Stimulated activated naive B cell treated with anti-CD40 and anti-IgM and Interleukin-4, amounts not matched to agents 10 μg/mL and 1 μg/mL and 100 μg/mL, for 72 hours (primary cell): ENCODE data around the gene FREY1.

Experiments
- ATAC-seq, 2 donors: fragments of 150-1000 bp; cut with Tn5 transposase; replicated peaks; 2 replicates each; pipeline ENCODE4 v1.10.0; 2021; ENCODE audit warnings: moderate library complexity in 1 of 2
- DNase-seq: peaks from one replicate; pipeline ENCODE4 v3.0.0; 2021
- H3K27ac Mint-ChIP-seq: one replicate; pipeline ENCODE4 v1.8.0; 2022; ENCODE audit warnings: mild to moderate bottlenecking, mixed read lengths
- H3K27me3 Mint-ChIP-seq, 2 donors: one replicate each; pipeline ENCODE4 v1.8.0; 2022; ENCODE audit warnings: mixed read lengths in 2 of 2
- H3K36me3 Mint-ChIP-seq, 2 donors: one replicate each; pipeline ENCODE4 v1.8.0; 2022; ENCODE audit warnings: mixed read lengths in 2 of 2, mild to moderate bottlenecking in 1 of 2
- H3K4me1 Mint-ChIP-seq, 2 donors: one replicate each; pipeline ENCODE4 v1.8.0; 2022; ENCODE audit warnings: mixed read lengths in 2 of 2, mild to moderate bottlenecking in 1 of 2
- H3K4me3 Mint-ChIP-seq, 2 donors: one replicate each; pipeline ENCODE4 v1.8.0; 2022; ENCODE audit warnings: mild to moderate bottlenecking in 2 of 2, mixed read lengths in 2 of 2, moderate library complexity in 1 of 2
- H3K9me3 Mint-ChIP-seq, 2 donors: one replicate each; pipeline ENCODE4 v1.8.0; 2022; ENCODE audit warnings: mixed read lengths in 2 of 2, mild to moderate bottlenecking in 1 of 2

FREY1 gene

DNA sequence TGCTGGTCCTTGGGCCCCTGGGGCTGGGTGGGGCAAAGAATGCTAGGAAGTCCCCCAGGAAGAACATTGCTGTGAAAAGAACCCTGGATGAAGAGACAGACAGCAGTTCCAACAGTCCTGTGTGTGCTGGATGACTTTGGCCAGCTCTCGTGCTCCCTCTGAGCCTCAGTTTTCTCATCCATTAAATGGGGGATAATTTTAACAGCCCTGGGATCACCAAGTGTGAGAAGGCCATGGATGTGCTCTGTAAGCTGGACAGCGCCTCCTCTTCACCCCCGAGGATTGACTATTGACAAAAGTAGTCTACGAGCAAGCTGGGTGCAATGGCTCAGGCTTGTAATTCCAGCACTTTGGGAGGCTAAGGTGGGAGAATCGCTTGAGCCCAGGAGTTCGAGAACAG lies 17.9 kb upstream of the FREY1 start:
- peak overlapping the region in 1 of 2 donors; percentile 78 for H3K4me3 Mint-ChIP-seq

DNA sequence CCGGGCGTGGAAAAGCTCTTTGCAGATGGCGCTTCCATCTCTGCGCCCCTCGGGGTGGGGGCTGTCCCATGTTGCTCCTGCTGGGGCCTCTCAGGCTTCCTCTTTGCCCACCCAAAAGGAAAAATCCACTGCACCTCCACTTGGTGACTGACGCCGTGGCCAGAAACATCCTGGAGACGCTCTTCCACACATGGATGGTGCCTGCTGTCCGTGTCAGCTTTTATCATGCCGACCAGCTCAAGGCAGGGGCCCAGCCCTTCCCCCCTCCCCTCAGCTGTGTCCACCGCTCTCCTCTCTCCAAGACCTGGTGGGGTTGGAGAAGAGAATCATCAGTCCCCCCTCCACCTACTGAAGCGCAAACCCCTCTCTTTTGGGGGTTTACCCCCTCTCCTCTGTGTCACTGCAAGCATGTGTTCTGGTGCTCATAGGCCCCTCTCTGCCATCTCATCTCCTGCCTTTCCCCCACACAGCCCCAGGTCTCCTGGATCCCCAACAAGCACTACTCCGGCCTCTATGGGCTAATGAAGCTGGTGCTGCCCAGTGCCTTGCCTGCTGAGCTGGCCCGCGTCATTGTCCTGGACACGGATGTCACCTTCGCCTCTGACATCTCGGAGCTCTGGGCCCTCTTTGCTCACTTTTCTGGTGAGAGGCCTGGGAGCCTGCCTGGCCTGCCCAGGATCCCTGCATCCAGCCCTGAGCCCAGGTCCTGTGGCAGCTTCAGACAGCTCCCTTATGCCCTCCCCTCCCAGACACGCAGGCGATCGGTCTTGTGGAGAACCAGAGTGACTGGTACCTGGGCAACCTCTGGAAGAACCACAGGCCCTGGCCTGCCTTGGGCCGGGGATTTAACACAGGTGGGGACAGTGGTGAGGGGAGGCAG lies 17.2 kb upstream of the FREY1 start:
- no peaks in the 10 kb centered on the region for H3K9me3 Mint-ChIP-seq
- H3K4me3 Mint-ChIP-seq: peak overlapping the region; percentile 74 to 78
- H3K27me3 Mint-ChIP-seq: no peaks in the 10 kb centered on the region
- peaks cover 24 to 34% of the 10 kb centered on the region in 2 donors for H3K36me3 Mint-ChIP-seq
- ATAC-seq (peak in 1 of 2 donors; percentile 11), DNase-seq (no peak)
- H3K4me1 Mint-ChIP-seq: peaks cover 53 to 84% of the 10 kb centered on the region in 2 donors
- peak overlapping the region; percentile 93 for H3K27ac Mint-ChIP-seq

More for the DNA sequence above, 17.9 kb upstream of the FREY1 start:
- H3K27me3 Mint-ChIP-seq: no peaks in the 10 kb centered on the region
- DNase-seq (no peak), ATAC-seq (no peak)
- H3K36me3 Mint-ChIP-seq: peaks cover 24 to 34% of the 10 kb centered on the region in 2 donors
- H3K4me1 Mint-ChIP-seq: peaks cover 53 to 77% of the 10 kb centered on the region in 2 donors
- no peaks in the 10 kb centered on the region for H3K9me3 Mint-ChIP-seq
- peak overlapping the region; percentile 93 for H3K27ac Mint-ChIP-seq

DNA sequence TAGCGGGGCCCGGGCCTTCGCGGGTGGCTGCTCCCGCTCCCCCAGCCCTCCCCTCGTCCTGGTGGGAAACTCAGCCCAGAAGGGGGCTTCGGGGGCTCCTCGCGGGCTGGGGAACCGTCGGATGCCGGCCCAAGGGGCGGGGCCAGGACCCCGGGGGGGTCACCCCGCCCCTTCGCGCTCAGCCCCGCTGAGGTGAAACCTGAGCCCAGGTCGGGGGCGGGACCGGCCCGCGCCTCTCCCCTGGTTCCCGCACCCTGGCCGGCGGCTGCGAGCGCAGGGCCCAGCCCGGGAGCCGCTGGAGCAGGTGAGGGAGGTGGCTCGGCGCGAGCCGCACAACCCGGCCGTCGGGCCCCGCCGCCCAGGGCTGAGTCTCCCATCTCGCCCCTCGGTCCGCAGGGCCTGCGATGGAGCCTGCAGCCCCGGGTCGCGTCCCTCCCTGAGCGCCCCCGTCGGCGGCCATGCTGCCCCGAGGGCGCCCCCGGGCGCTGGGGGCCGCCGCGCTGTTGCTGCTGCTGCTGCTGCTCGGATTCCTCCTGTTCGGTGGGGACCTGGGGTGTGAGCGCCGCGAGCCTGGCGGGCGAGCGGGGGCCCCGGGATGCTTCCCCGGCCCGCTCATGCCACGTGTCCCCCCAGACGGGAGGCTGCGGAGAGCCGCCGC lies 15.5 kb upstream of the FREY1 start, which contains the start of gene LARGE2:
Gene LARGE2, plus strand, starts transcription at position 232 of the 658 bp plus-strand sequence. Its CDS starts 227 bp downstream, at position 459.
- Mint-ChIP-seq H3K36me3 (peaks cover 14 to 23% of the 10 kb centered on the region in 2 donors), H3K27ac (peak within 1 kb of the TSS; percentile 95), H3K4me1 (peaks cover 46 to 79% of the 10 kb centered on the region in 2 donors), H3K9me3 (no peaks in the 10 kb centered on the region), H3K27me3 (no peaks in the 10 kb centered on the region), H3K4me3 (peak within 1 kb of the TSS; percentile 92 to 94)
- peak in 1 of 2 donors; percentile 4 for ATAC-seq
- DNase-seq: no peak

DNA sequence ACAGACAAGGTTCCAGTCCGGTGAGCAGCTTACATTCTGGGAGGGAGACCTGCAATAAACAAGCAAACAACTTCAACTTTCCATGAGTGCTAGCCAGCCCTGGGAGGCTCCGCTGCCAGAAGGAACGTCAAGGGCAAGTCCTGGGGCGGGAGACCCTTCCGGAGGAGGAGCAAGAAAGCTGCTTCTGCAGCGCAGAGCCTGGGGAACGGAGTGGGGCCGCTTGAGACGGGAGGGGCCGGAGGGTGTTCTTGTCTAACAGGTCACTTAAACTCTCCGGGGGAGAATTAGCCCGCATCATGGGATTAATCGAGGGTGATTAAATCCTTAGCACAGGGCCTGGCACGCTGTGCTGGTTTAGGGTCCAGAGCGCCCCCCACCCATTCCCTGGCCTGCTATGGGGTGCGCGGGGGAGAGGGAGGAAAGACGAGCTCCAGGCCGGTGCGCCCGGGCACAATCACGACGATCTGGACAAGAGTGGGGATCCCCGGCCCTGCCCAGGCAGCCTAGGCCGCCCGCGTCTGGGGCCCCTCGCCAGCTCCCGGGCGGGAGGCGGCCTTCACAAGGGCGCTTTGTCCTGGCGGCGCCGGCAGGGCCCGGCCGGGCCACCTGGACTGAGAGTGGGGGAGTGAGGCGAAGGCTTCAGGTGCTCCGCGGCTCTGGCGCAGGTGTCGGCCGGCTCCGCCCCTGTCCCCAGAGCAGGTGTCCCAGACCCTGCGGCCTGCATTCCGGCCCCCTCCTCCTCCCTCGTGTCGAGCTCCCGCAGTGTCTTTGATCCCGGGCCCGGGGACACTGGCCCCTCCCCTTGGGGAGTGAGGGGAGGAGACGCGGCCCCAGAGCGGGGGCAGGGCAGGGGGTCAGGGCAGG lies 14.7 kb upstream of the FREY1 start:
- ATAC-seq (no peak), DNase-seq (no peak)
- Mint-ChIP-seq H3K4me1 (peaks cover 43 to 75% of the 10 kb centered on the region in 2 donors), H3K27me3 (no peaks in the 10 kb centered on the region), H3K36me3 (peaks cover 11 to 17% of the 10 kb centered on the region in 2 donors), H3K27ac (peak overlapping the region; percentile 67), H3K4me3 (peak overlapping the region; percentile 68 to 81), H3K9me3 (no peaks in the 10 kb centered on the region)

GRCh38 chr11:45920531-45921477 lies 13.7 kb upstream of the FREY1 start:
- H3K36me3 Mint-ChIP-seq: peaks cover 11 to 16% of the 10 kb centered on the region in 2 donors
- no peaks in the 10 kb centered on the region for H3K9me3 Mint-ChIP-seq
- DNase-seq (no peak), ATAC-seq (no peak)
- no peaks in the 10 kb centered on the region for H3K27me3 Mint-ChIP-seq
- peak overlapping the region; percentile 68 to 81 for H3K4me3 Mint-ChIP-seq
- peaks cover 41 to 75% of the 10 kb centered on the region in 2 donors for H3K4me1 Mint-ChIP-seq
- H3K27ac Mint-ChIP-seq: peak overlapping the region; percentile 67

GRCh38 chr11:45919806-45920530 lies 12.9 kb upstream of the FREY1 start:
- Mint-ChIP-seq H3K27me3 (no peaks in the 10 kb centered on the region), H3K36me3 (peaks cover 15 to 21% of the 10 kb centered on the region in 2 donors), H3K4me1 (peaks cover 42 to 76% of the 10 kb centered on the region in 2 donors), H3K9me3 (no peaks in the 10 kb centered on the region), H3K27ac (peak overlapping the region; percentile 59), H3K4me3 (peak overlapping the region; percentile 21 to 57)
- ATAC-seq (no peak), DNase-seq (no peak)

DNA sequence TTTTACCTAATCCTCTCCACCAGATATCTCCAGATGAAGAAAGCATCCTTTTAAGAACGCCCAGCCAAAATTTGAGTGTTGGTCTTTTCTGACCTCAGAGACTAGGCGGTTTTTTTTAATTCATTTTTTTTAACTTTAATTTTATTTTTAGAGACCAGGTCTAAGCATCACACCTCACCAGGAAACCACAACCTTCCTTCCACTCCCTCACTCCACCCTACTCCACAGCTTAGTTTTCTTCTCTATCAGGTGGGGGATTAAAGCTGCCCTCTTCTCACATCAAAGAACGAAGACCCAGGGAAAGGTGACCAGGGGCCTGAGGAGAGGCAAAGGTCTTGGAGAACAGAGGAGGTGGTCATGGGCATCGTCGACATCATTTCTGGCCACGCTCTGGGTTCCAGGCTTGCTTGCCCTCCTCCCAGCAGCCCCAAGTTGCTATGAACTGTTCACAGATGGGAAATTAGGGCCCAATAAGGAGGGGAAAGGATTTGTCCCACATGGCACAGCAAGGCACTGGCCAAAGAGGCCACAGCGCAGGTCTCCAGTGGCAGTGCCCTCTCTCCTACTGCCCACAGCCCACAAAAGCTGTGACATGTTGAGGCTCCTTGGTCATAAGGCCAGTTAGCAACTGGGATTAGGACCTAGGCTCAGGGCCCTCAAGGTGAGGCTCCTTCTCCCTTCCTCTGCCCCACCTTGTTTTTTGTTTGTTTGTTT lies 12.0 kb upstream of the FREY1 start:
- H3K36me3 Mint-ChIP-seq: peaks cover 15 to 21% of the 10 kb centered on the region in 2 donors
- no peak for DNase-seq
- H3K4me3 Mint-ChIP-seq: peak overlapping the region; percentile 98 to 100
- no peaks in the 10 kb centered on the region for H3K27me3 Mint-ChIP-seq
- H3K27ac Mint-ChIP-seq: peak overlapping the region; percentile 99
- no peaks in the 10 kb centered on the region for H3K9me3 Mint-ChIP-seq
- ATAC-seq: no peak
- H3K4me1 Mint-ChIP-seq: peaks cover 36 to 76% of the 10 kb centered on the region in 2 donors

DNA sequence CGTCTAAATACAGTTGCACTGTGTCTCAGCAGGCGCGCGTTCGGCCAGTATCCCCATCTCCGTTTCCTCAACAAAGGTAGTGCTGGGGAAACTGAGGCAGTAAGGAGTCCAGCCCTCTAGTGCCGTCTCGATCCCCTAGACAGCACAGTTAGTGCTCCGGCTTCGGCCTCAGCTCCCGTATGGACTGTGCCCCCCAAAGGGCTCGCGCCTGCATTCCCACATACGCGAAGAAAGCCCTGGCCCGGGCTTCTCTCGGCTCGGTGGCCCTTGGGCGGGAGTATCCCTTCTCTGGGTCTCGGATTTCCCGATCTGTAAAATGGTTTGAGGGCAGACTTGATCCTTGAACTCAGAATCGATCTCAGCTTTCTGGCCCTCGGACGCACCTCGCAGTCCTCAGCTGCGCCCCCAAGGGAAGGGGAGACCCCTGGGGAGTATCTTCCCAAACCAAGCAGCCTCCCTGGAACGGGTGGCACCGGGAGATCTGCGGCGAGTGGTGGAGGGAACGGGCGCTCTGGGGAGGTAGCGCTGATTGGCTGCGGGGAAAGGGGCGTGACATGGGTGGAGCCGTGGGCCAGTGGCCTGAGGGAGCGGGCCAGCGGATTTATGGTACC lies 11.4 kb upstream of the FREY1 start:
- no peaks in the 10 kb centered on the region for H3K9me3 Mint-ChIP-seq
- no peaks in the 10 kb centered on the region for H3K27me3 Mint-ChIP-seq
- H3K4me1 Mint-ChIP-seq: peaks cover 37 to 76% of the 10 kb centered on the region in 2 donors
- DNase-seq (peak; percentile 54), ATAC-seq (peak; percentile 44 to 46)
- H3K36me3 Mint-ChIP-seq: peaks cover 20 to 25% of the 10 kb centered on the region in 2 donors
- peak overlapping the region; percentile 98 to 100 for H3K4me3 Mint-ChIP-seq
- peak overlapping the region; percentile 99 for H3K27ac Mint-ChIP-seq

GRCh38 chr11:45917623-45918330 lies 10.7 kb upstream of the FREY1 start, which contains the start of gene PEX16:
Gene PEX16, minus strand, starts transcription at chr11:45917877. Its CDS starts 66 bp downstream, at chr11:45917811.
- DNase-seq (peak; percentile 98), ATAC-seq (peak; percentile 92 to 93)
- Mint-ChIP-seq H3K36me3 (peaks cover 24 to 25% of the 10 kb centered on the region in 2 donors), H3K4me1 (peaks cover 37 to 75% of the 10 kb centered on the region in 2 donors), H3K27ac (peak within 1 kb of the TSS; percentile 99), H3K9me3 (no peaks in the 10 kb centered on the region), H3K4me3 (peak within 1 kb of the TSS; percentile 98 to 100), H3K27me3 (no peaks in the 10 kb centered on the region)

GRCh38 chr11:45917286-45917622 lies 10.2 kb upstream of the FREY1 start:
- H3K27me3 Mint-ChIP-seq: no peaks in the 10 kb centered on the region
- peak overlapping the region; percentile 98 to 100 for H3K4me3 Mint-ChIP-seq
- DNase-seq (no peak), ATAC-seq (peak; percentile 3 to 4)
- H3K27ac Mint-ChIP-seq: peak overlapping the region; percentile 99
- peaks cover 37 to 75% of the 10 kb centered on the region in 2 donors for H3K4me1 Mint-ChIP-seq
- H3K36me3 Mint-ChIP-seq: peaks cover 24 to 25% of the 10 kb centered on the region in 2 donors
- no peaks in the 10 kb centered on the region for H3K9me3 Mint-ChIP-seq

DNA sequence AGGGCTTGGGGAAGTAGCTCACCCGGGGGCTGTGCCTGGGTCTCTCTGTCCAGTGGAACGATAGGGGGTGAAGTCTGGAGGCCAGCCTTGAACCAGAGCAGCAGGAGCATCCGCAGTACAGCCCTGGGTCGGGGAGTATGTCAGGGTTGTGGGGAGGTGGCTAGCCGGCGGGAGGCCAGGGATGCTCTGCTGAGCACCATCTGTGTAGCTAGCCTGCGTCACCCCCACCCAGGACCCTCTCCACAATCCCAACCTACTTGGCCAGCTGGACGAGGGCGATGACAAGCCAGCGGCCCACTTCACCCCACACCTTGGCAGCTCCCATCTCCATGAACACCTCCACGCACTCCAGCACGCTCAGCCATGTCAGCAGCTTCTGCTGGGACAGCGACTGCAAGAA lies 8.4 kb upstream of the FREY1 start:
- H3K4me1 Mint-ChIP-seq: peaks cover 33 to 61% of the 10 kb centered on the region in 2 donors
- peaks cover 27 to 35% of the 10 kb centered on the region in 2 donors for H3K36me3 Mint-ChIP-seq
- no peak for ATAC-seq
- DNase-seq: no peak
- peak overlapping the region; percentile 81 for H3K27ac Mint-ChIP-seq
- H3K27me3 Mint-ChIP-seq: no peaks in the 10 kb centered on the region
- H3K4me3 Mint-ChIP-seq: no peak overlapping the region
- no peaks in the 10 kb centered on the region for H3K9me3 Mint-ChIP-seq
